Prostate gland (tissue), 2 donors: ENCODE measurements around the gene MBD6. TPM values are rescaled to one million over a fixed set of nuclear protein-coding genes. Genes with fewer than 3 reads are reported as not detected.

Source experiments
- DNase-seq: peaks from one replicate; pipeline ENCODE4 v3.0.0-alpha.2; 2019; ENCODE audit warnings: low spot score
- H3K27ac ChIP-seq, 2 donors: fragments of 200-600 bp; sonication (generic); 2 replicates each; pipeline ENCODE4 v1.5.1; 2017 to 2019
- H3K27me3 ChIP-seq: fragments of 200-600 bp; sonication (generic); replicated peaks from 2 replicates; pipeline ENCODE4 v1.5.1; 2019; ENCODE audit not compliant: insufficient read depth
- H3K36me3 ChIP-seq, 2 donors: fragments of 200-600 bp; sonication (generic); 1 replicate in 1 of 2; 2 replicates in 1 of 2; pipeline versions ENCODE4 v1.5.1 to v1.8.1; 2017 to 2019
- H3K4me1 ChIP-seq: fragments of 200-600 bp; sonication (generic); replicated peaks from 2 replicates; pipeline ENCODE4 v1.5.1; 2019
- H3K4me3 ChIP-seq, 2 donors: fragments of 200-600 bp; sonication (generic); 2 replicates each; pipeline ENCODE4 v1.5.1; 2017 to 2019
- H3K9me3 ChIP-seq: fragments of 200-600 bp; sonication (generic); 2 replicates; pipeline ENCODE4 v1.5.1; 2017
- CTCF ChIP-seq, 4 experiments: fragments of 200-600 bp in 2 of 4; fragments of 450-650 bp in 2 of 4; sonication (generic) in 2 of 4; IDR thresholded peaks; 1 replicate in 3 of 4; 2 replicates in 1 of 4; pipeline ENCODE4 v1.5.1; 2016 to 2019; ENCODE audit warnings: antibody characterized with exemption in 4 of 4, mild to moderate bottlenecking in 2 of 4, moderate library complexity in 2 of 4
- POLR2A ChIP-seq: fragments of 450-650 bp; IDR thresholded peaks from one replicate; pipeline ENCODE4 v1.6.1; 2016; ENCODE audit warnings: antibody characterized with exemption, mild to moderate bottlenecking
- POLR2AphosphoS5 ChIP-seq: sonication (generic); formaldehyde crosslinking; IDR thresholded peaks from one replicate; pipeline ENCODE4 v1.6.1; 2017; ENCODE audit warnings: antibody characterized with exemption
- WGBS: methylation state at CpG from one replicate; pipeline ENCODE4 v1.1.5; 2018; 5-methylcytosine and 5-hydroxymethylcytosine counted together
- intact Hi-C: fragments of 100-400 bp; cut with DNase I; formaldehyde crosslinking; loops from one replicate; pipeline ENCODE4 v1.14.2; 2022
- total RNA-seq, 2 donors: library from RNA; depleted of rRNA; stranded (reverse); fragments of >200 nt; gene quantifications; one replicate each; pipeline ENCODE4 v1.1.0, GENCODE V29; 2016

The MBD6 gene
- total RNA-seq, 2 donors from 2014 or later = 54.5 to 92.1 TPM

- TF ChIP-seq POLR2AphosphoS5 (no peak), POLR2A (no peak), CTCF (IDR thresholded peaks at IDR 0.05) (no peak)
- Histone ChIP-seq H3K9me3 (no peaks in the 10 kb centered on the region), H3K27me3 (no peaks in the 10 kb centered on the region), H3K4me3 (peak overlapping the region in 1 of 2 donors; percentile 85), H3K27ac (peak overlapping the region in 1 of 2 donors; percentile 99), H3K36me3 (peaks cover 8 to 14% of the 10 kb centered on the region in 2 donors), H3K4me1 (peaks cover 21% of the 10 kb centered on the region)
- no peak for DNase-seq
- 61% methylated on average over 11 of the region's 11 CpGs for WGBS
- intact Hi-C loops = loop anchor here (5.0 kb wide), 1 partner anchor 82 kb away; no protein-coding TSS in a partner anchor
Observed at GRCh38 chr12:57524814-57525614, 2.4 kb downstream of the MBD6 start.

GRCh38 chr12:57525615-57526383, 3.2 kb downstream of the MBD6 start:
- WGBS = 73% methylated on average over 16 of the region's 16 CpGs
- TF ChIP-seq CTCF (IDR thresholded peaks at IDR 0.05) = no peak
- TF ChIP-seq POLR2AphosphoS5 = no peak
- no peak for TF ChIP-seq POLR2A
- intact Hi-C loops = no loop called here
- H3K27me3 ChIP-seq = no peaks in the 10 kb centered on the region
- H3K4me3 ChIP-seq = no peak overlapping the region
- no peaks in the 10 kb centered on the region for H3K9me3 ChIP-seq
- peaks cover 8 to 14% of the 10 kb centered on the region in 2 donors for H3K36me3 ChIP-seq
- peaks cover 21% of the 10 kb centered on the region for H3K4me1 ChIP-seq
- H3K27ac ChIP-seq = no peak overlapping the region
- no peak for DNase-seq

- no peak for TF ChIP-seq POLR2A
- no peak for TF ChIP-seq POLR2AphosphoS5
- no peak for TF ChIP-seq CTCF (IDR thresholded peaks at IDR 0.05)
- intact Hi-C loops = no loop called here
- Histone ChIP-seq H3K36me3 (peaks cover 8 to 14% of the 10 kb centered on the region in 2 donors), H3K4me1 (peaks cover 21% of the 10 kb centered on the region), H3K27me3 (no peaks in the 10 kb centered on the region), H3K27ac (no peak overlapping the region), H3K9me3 (no peaks in the 10 kb centered on the region), H3K4me3 (no peak overlapping the region)
- 80% methylated on average over 4 of the region's 4 CpGs for WGBS
- no peak for DNase-seq
Observed at GRCh38 chr12:57526477-57527126, 4.0 kb downstream of the MBD6 start.

- Histone ChIP-seq H3K27ac (no peak overlapping the region), H3K9me3 (no peaks in the 10 kb centered on the region), H3K27me3 (no peaks in the 10 kb centered on the region), H3K4me3 (no peak overlapping the region), H3K4me1 (peaks cover 21% of the 10 kb centered on the region), H3K36me3 (peaks cover 8 to 14% of the 10 kb centered on the region in 2 donors)
- TF ChIP-seq POLR2A (no peak), POLR2AphosphoS5 (no peak), CTCF (IDR thresholded peaks at IDR 0.05) (no peak)
- no peak for DNase-seq
- 72% methylated on average over 5 of the region's 5 CpGs for WGBS
- intact Hi-C loops = no loop called here
Observed at GRCh38 chr12:57527184-57527583, 4.6 kb downstream of the MBD6 start.
